K562 (cell line): ENCODE data around the gene DYNLT4. TPM values are rescaled to one million over a fixed set of nuclear protein-coding genes. Genes with fewer than 3 reads are reported as not detected.
A peak's percentile ranks its signal among the peaks of the same experiment; 100 is the strongest.

Experiments used
- E2F5 ChIP-seq: sonication (generic); formaldehyde crosslinking; IDR thresholded peaks from 2 replicates; pipeline ENCODE4 v1.8.0; 2022; ENCODE audit warnings: mild to moderate bottlenecking, missing genetic modification reagents
- GTF3C2 ChIP-seq: IDR thresholded peaks from 3 replicates; pipeline ENCODE4 v1.6.1; 2011; ENCODE audit warnings: borderline replicate concordance, mild to moderate bottlenecking, moderate library complexity; ENCODE audit not compliant: insufficient read length; ENCODE audit errors: extremely low read depth
- IRF2 ChIP-seq: sonication (generic); formaldehyde crosslinking; IDR thresholded peaks from 2 replicates; pipeline ENCODE4 v1.8.1; 2022; ENCODE audit warnings: mild to moderate bottlenecking, missing genetic modification reagents
- KAT8 ChIP-seq: fragments of 450-650 bp; IDR thresholded peaks from 2 replicates; pipeline ENCODE4 v1.6.1; 2016; ENCODE audit warnings: low read depth, mild to moderate bottlenecking
- LCOR ChIP-seq: sonication (generic); formaldehyde crosslinking; IDR thresholded peaks from 2 replicates; pipeline ENCODE4 v1.8.0; 2022; ENCODE audit warnings: mild to moderate bottlenecking, missing genetic modification reagents
- RAD51 ChIP-seq: fragments of 450-650 bp; IDR thresholded peaks from 2 replicates; pipeline ENCODE4 v1.7.1; 2016; ENCODE audit warnings: low read depth, mild to moderate bottlenecking, borderline replicate concordance
- SFPQ ChIP-seq: fragments of 200-400 bp; formaldehyde crosslinking; IDR thresholded peaks from 2 replicates; pipeline ENCODE4 v1.6.1; 2017; ENCODE audit warnings: mild to moderate bottlenecking, low read depth, low read length, moderate library complexity
- SIN3A ChIP-seq, 2 experiments: fragments of 150-350 bp in 1 of 2; IDR thresholded peaks; 2 replicates each; pipeline ENCODE4 v1.6.1; 2011 to 2016; ENCODE audit warnings: borderline replicate concordance in 2 of 2, low read depth in 2 of 2, low read length in 2 of 2, mild to moderate bottlenecking in 2 of 2, moderate library complexity in 2 of 2; ENCODE audit not compliant: control insufficient read depth in 1 of 2
- SMAD3 ChIP-seq: fragments of 450-650 bp; formaldehyde crosslinking; conservative IDR thresholded peaks from 2 replicates; pipeline ENCODE4 v1.4.0; 2020; ENCODE audit warnings: mild to moderate bottlenecking
- SMARCE1 ChIP-seq: fragments of 450-650 bp; IDR thresholded peaks from 2 replicates; pipeline ENCODE4 v1.7.1; 2016; ENCODE audit warnings: mild to moderate bottlenecking
- STAT6 ChIP-seq: sonication (generic); formaldehyde crosslinking; IDR thresholded peaks from 2 replicates; pipeline ENCODE4 v1.8.1; 2023; ENCODE audit warnings: mild to moderate bottlenecking, missing genetic modification reagents
- TAF15 ChIP-seq: fragments of 200-400 bp; formaldehyde crosslinking; IDR thresholded peaks from 2 replicates; pipeline ENCODE4 v1.6.1; 2017; ENCODE audit warnings: mild to moderate bottlenecking, low read depth, low read length, moderate library complexity
- TAF7 ChIP-seq: fragments of 450-650 bp; IDR thresholded peaks from 2 replicates; pipeline ENCODE4 v1.6.1; 2016; ENCODE audit warnings: missing genetic modification characterization, missing compliant biosample characterization
- TFAM ChIP-seq: fragments of 250-450 bp; sonication (Bioruptor Pico); conservative IDR thresholded peaks from 2 replicates; pipeline ENCODE4 v1.5.0; 2021; ENCODE audit warnings: mild to moderate bottlenecking, moderate library complexity
- U2AF2 ChIP-seq: fragments of 200-400 bp; formaldehyde crosslinking; optimal IDR thresholded peaks from 2 replicates; pipeline ENCODE3; 2017; ENCODE audit warnings: low read depth, mild to moderate bottlenecking, low read length
- ZNF3 ChIP-seq: fragments of 250-450 bp; sonication (Bioruptor Pico); IDR thresholded peaks from 2 replicates; pipeline ENCODE4 v1.5.0; 2021; ENCODE audit warnings: mild to moderate bottlenecking, moderate library complexity
- ZNF41 ChIP-seq: fragments of 250-450 bp; sonication (Bioruptor Pico); conservative IDR thresholded peaks from 2 replicates; pipeline ENCODE4 v1.4.0; 2020; ENCODE audit warnings: mild to moderate bottlenecking
- ZNF583 ChIP-seq: fragments of 250-450 bp; sonication (Bioruptor Pico); IDR thresholded peaks from 2 replicates; pipeline ENCODE4 v1.4.0; 2020
- polyA plus RNA-seq, 8 experiments: library from polyadenylated mRNA; depleted of rRNA in 4 of 8; stranded (reverse) in 5 of 8; unstranded in 3 of 8; fragments of >200 nt; fragmentation: Nextera tagmentation in 2 of 8; fragmentation: Illumina TruSeq in 1 of 8; extraction: Ambion mirVana in 2 of 8; extraction: Trizol in 1 of 8; gene quantifications; 2 replicates each; pipeline versions ENCODE4 v1.2.1 to v1.2.3, GENCODE V29; 2011 to 2014; ENCODE audit warnings: inconsistent platforms in 1 of 8, missing spikeins in 1 of 8
- total RNA-seq, 7 experiments: library from RNA; depleted of rRNA in 6 of 7; stranded (reverse); fragments of >200 nt in 6 of 7; fragmentation: Illumina TruSeq in 2 of 7; extraction: Trizol in 2 of 7; gene quantifications; 2 replicates each; pipeline versions ENCODE4 v1.2.1 to v1.2.3, GENCODE V29; 2011 to 2021; ENCODE audit warnings: low replicate concordance in 1 of 7

The DYNLT4 gene
- total and polyA plus RNA-seq, 9 of the 15 experiments (the other 6 are each of a cell fraction or from before 2014, with no cell fraction given): 0.29 to 0.73 TPM; not detected in 7

GRCh38 chr1:44799770-44800584, 7.2 kb downstream of the DYNLT4 start, which contains the start of gene PLK3 (continued):
- 0 out of 2 replicates have a peak, but pooled peaks have one; percentile 84 for TF ChIP-seq STAT6
- peak; percentile 64; the same call in 1 of the 2 replicates for TF ChIP-seq SMARCE1
- TF ChIP-seq TAF15: no peak
- no peak for TF ChIP-seq SFPQ
- TF ChIP-seq ZNF3: no peak
- TF ChIP-seq SIN3A (IDR thresholded peaks at IDR 0.05; ENCODE audit: borderline replicate concordance in 2 of 2, control insufficient read depth in 1 of 2, low read depth in 2 of 2, low read length in 2 of 2): peak; percentile 83 to 97
- TF ChIP-seq IRF2: no peak
- peak; percentile 92; the same call in 1 of the 2 replicates for TF ChIP-seq LCOR
- TF ChIP-seq E2F5 (CRISPR knock-in tag): no peak
- no peak for TF ChIP-seq TAF7 (tag)
- 0 out of 2 replicates have a peak, but pooled peaks have one; percentile 46 for TF ChIP-seq ZNF41 (CRISPR knock-in tag)
- no peak for TF ChIP-seq TFAM (CRISPR knock-in tag)
- no peak for TF ChIP-seq U2AF2
- peak; percentile 61; the same call in 1 of the 2 replicates for TF ChIP-seq RAD51
- TF ChIP-seq KAT8: no peak
- peak; percentile 86 for TF ChIP-seq ZNF583 (CRISPR knock-in tag)
- no peak for TF ChIP-seq GTF3C2
- peak; percentile 73; the same call in 1 of the 2 replicates for TF ChIP-seq SMAD3 (CRISPR knock-in tag)
